MM.1S (cell line): ENCODE data around the gene VSIG2.
A peak's percentile ranks its signal among the peaks of the same experiment; 100 is the strongest.

Experiments used
- DNase-seq: peaks from one replicate; pipeline ENCODE4 v3.0.0-alpha.2; 2015
- H2AFZ ChIP-seq: fragments of 300-600 bp; sonication (generic); 2 replicates; pipeline ENCODE4 v1.6.0; 2016; ENCODE audit warnings: antibody characterized with exemption, low read length
- H3F3A ChIP-seq: fragments of 300-600 bp; sonication (generic); 2 replicates; pipeline ENCODE4 v1.6.1; 2016; ENCODE audit warnings: mild to moderate bottlenecking, antibody characterized with exemption, low read length, moderate library complexity, mixed read lengths; ENCODE audit not compliant: insufficient read depth
- H3K27ac ChIP-seq: fragments of 300-600 bp; sonication (generic); 2 replicates; pipeline ENCODE4 v1.5.1; 2016; ENCODE audit warnings: mild to moderate bottlenecking, low read length
- H3K27me3 ChIP-seq: fragments of 300-600 bp; sonication (generic); replicated peaks from 2 replicates; pipeline ENCODE4 v1.6.0; 2016; ENCODE audit warnings: low read length; ENCODE audit not compliant: insufficient read depth
- H3K36me3 ChIP-seq: fragments of 300-600 bp; sonication (generic); replicated peaks from 2 replicates; pipeline ENCODE4 v1.6.1; 2016; ENCODE audit warnings: mild to moderate bottlenecking, low read length, mixed read lengths; ENCODE audit not compliant: insufficient read depth
- H3K4me1 ChIP-seq: fragments of 300-600 bp; sonication (generic); 2 replicates; pipeline ENCODE4 v1.6.1; 2016; ENCODE audit warnings: low read length, mixed read lengths
- H3K4me2 ChIP-seq: fragments of 300-600 bp; sonication (generic); 2 replicates; pipeline ENCODE4 v1.6.0; 2016; ENCODE audit warnings: low read depth, low read length
- H3K4me3 ChIP-seq: fragments of 300-600 bp; sonication (generic); 2 replicates; pipeline ENCODE4 v1.5.1; 2016; ENCODE audit warnings: low read length, mixed read lengths
- H3K79me2 ChIP-seq: fragments of 300-600 bp; sonication (generic); 2 replicates; pipeline ENCODE4 v1.6.1; 2016; ENCODE audit warnings: mixed run types, low read length, mixed read lengths
- H3K9ac ChIP-seq: fragments of 300-600 bp; sonication (generic); 2 replicates; pipeline ENCODE4 v1.6.1; 2016; ENCODE audit warnings: low read length, mixed read lengths
- H3K9me2 ChIP-seq: fragments of 300-600 bp; sonication (generic); replicated peaks from 2 replicates; pipeline ENCODE4 v1.6.1; 2016; ENCODE audit warnings: mild to moderate bottlenecking, low read length, mixed read lengths; ENCODE audit not compliant: insufficient read depth
- H3K9me3 ChIP-seq: fragments of 300-600 bp; sonication (generic); replicated peaks from 2 replicates; pipeline ENCODE4 v1.6.1; 2016; ENCODE audit warnings: mild to moderate bottlenecking, low read length, mixed read lengths; ENCODE audit not compliant: insufficient read depth
- H4K20me1 ChIP-seq: fragments of 300-600 bp; sonication (generic); 2 replicates; pipeline ENCODE4 v1.6.1; 2016; ENCODE audit warnings: mild to moderate bottlenecking, low read length, moderate library complexity, mixed read lengths; ENCODE audit not compliant: insufficient read depth
- EZH2 ChIP-seq: fragments of 300-600 bp; sonication (generic); optimal IDR thresholded peaks from 2 replicates; pipeline ENCODE3; 2017; ENCODE audit warnings: low read depth, mild to moderate bottlenecking, antibody characterized with exemption, low read length, mixed read lengths
- EZH2phosphoT487 ChIP-seq: fragments of 300-600 bp; sonication (generic); IDR thresholded peaks from 2 replicates; pipeline ENCODE4 v1.6.1; 2018; ENCODE audit warnings: antibody characterized with exemption, low read length
- TF ChIP-seq, protein P1 (sequence below): fragments of 300-600 bp; sonication (generic); IDR thresholded peaks from 2 replicates; pipeline ENCODE4 v1.5.1; 2016; ENCODE audit warnings: antibody characterized with exemption, low read length, mixed read lengths

Gene VSIG2

DNA sequence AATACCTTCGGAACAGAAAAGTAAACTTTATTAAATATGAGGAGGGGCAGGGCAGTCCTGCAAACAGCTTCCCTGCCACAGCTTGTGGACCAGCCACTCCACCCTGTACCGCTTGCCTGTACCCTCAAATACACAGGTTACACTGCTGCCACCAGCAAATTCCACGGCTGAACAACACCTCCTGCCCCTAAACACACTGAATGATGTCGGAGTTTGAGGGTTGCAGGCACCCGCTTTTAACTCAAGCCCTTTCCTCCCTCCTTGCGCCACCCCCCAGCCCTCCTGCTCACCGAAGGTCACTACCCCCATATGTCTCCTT, 4.0 kb downstream of the VSIG2 start:
- no peak overlapping the region for H3K4me3 ChIP-seq
- no peak overlapping the region for H3K4me2 ChIP-seq
- H2AFZ ChIP-seq: no peak overlapping the region
- no peak overlapping the region for H3K9ac ChIP-seq
- peaks cover 13% of the 10 kb centered on the region for H3K4me1 ChIP-seq
- H3K9me2 ChIP-seq: no peaks in the 10 kb centered on the region
- H3F3A ChIP-seq: peaks cover 3% of the 10 kb centered on the region; the same call in 1 of the 2 replicates
- H3K27me3 ChIP-seq: no peaks in the 10 kb centered on the region
- no peaks in the 10 kb centered on the region for H4K20me1 ChIP-seq
- no peaks in the 10 kb centered on the region for H3K36me3 ChIP-seq
- H3K9me3 ChIP-seq: no peaks in the 10 kb centered on the region
- H3K27ac ChIP-seq: no peak overlapping the region
- TF ChIP-seq, protein P1, sequence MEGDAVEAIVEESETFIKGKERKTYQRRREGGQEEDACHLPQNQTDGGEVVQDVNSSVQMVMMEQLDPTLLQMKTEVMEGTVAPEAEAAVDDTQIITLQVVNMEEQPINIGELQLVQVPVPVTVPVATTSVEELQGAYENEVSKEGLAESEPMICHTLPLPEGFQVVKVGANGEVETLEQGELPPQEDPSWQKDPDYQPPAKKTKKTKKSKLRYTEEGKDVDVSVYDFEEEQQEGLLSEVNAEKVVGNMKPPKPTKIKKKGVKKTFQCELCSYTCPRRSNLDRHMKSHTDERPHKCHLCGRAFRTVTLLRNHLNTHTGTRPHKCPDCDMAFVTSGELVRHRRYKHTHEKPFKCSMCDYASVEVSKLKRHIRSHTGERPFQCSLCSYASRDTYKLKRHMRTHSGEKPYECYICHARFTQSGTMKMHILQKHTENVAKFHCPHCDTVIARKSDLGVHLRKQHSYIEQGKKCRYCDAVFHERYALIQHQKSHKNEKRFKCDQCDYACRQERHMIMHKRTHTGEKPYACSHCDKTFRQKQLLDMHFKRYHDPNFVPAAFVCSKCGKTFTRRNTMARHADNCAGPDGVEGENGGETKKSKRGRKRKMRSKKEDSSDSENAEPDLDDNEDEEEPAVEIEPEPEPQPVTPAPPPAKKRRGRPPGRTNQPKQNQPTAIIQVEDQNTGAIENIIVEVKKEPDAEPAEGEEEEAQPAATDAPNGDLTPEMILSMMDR: no peak
- no peak for DNase-seq
- H3K79me2 ChIP-seq: no peaks in the 10 kb centered on the region

DNA sequence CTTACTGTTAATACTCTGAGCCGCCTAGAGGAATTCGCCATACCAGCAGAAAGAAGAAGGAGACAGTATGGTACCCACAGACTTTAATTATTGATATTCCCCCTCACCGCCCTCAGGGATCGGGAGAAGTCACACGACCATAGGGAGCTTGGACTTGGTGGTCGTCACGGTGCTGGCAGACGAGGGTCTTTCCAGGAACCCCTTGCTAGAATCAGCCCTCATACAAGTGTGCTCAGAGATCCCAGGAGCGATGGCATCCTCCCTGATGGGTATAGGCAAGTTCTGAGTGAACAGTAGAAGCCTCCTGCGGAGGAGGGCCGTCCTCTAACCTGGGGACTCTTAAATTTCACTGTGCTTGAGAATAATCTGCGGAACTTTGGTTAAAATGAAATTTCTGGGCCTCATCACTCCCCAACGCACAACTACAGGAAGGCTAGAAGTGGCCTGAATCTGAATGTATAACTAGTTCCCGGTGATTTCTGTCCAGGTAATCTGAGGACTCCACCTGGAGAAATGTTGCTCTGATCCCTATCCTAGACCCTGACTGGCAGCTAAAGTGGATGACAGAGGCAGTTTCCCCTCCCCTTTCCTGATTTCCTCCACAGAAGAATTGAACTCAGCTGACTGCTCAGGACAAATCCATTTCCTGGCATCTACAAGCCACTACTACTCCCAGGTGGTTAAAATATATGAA, 4.5 kb downstream of the VSIG2 start:
- Histone ChIP-seq H3K27ac (no peak overlapping the region), H3K36me3 (no peaks in the 10 kb centered on the region), H3K27me3 (no peaks in the 10 kb centered on the region), H3K4me2 (peak overlapping the region; percentile 51), H3K79me2 (no peaks in the 10 kb centered on the region), H3F3A (peaks cover 3% of the 10 kb centered on the region; the same call in 1 of the 2 replicates), H3K9ac (no peak overlapping the region), H3K4me3 (0 out of 2 replicates have a peak overlapping the region, but pooled peaks have one; percentile 12), H3K4me1 (peaks cover 13% of the 10 kb centered on the region), H2AFZ (0 out of 2 replicates have a peak overlapping the region, but pooled peaks have one; percentile 45), H4K20me1 (no peaks in the 10 kb centered on the region), H3K9me3 (no peaks in the 10 kb centered on the region), H3K9me2 (no peaks in the 10 kb centered on the region)
- no peak for DNase-seq
- no peak for TF ChIP-seq EZH2phosphoT487
- TF ChIP-seq EZH2: no peak
- TF ChIP-seq, protein P1: no peak

DNA sequence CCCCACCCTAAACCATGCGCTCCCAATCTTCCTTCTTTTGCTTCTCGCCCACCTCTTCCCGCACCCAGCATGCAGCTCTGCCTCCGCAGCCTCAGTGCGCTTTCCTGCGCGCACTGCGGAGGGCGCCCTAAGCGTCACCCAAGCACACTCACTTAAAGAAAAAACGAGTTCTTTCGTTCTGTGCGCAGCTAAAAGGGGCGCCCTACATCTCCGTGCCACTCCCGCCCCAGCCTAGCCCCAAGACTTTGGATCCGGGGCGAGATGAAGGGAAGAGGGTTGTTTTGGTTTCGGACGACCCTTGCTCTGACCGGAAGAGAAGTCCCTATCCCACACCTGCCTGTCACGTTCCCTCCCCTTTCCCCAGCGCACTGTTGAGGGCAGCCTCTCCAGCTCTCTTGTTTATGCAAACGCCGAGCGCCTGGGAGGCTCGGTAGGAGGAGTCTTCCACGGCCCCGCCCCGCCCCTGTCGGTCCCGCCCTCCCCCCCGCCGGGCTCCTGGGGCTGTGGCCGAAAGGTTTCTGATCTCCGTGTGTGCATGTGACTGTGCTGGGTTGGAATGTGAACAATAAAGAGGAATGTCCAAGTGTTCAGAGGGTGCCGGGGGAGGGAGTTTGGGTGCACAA, 5.3 kb downstream of the VSIG2 start:
- Histone ChIP-seq H3K9me2 (no peaks in the 10 kb centered on the region), H3K27me3 (no peaks in the 10 kb centered on the region), H3F3A (peaks cover 3% of the 10 kb centered on the region; the same call in 1 of the 2 replicates), H4K20me1 (no peaks in the 10 kb centered on the region), H2AFZ (peak overlapping the region; percentile 98), H3K4me3 (peak overlapping the region; percentile 86), H3K4me2 (peak overlapping the region; percentile 96), H3K27ac (peak overlapping the region; percentile 69; the same call in 1 of the 2 replicates), H3K9ac (peak overlapping the region; percentile 56), H3K4me1 (peaks cover 13% of the 10 kb centered on the region), H3K79me2 (no peaks in the 10 kb centered on the region), H3K36me3 (no peaks in the 10 kb centered on the region), H3K9me3 (no peaks in the 10 kb centered on the region)
- TF ChIP-seq, protein P1: peak; percentile 89
- no peak for TF ChIP-seq EZH2
- peak; percentile 84 for DNase-seq
